Smooth muscle cell of the brain vasculature (primary cell): Measurements from ENCODE around the gene TULP3.
"Not testable (repeated sequence)": the region's sequence is repeated elsewhere in the genome, so short reads cannot be mapped to it uniquely, and the experiment has no call there.

Experiments
- DNase-seq: peaks from one replicate; pipeline ENCODE4 v3.0.0-alpha.2; 2012; ENCODE audit warnings: low read depth, low spot score

Gene TULP3, protein sequence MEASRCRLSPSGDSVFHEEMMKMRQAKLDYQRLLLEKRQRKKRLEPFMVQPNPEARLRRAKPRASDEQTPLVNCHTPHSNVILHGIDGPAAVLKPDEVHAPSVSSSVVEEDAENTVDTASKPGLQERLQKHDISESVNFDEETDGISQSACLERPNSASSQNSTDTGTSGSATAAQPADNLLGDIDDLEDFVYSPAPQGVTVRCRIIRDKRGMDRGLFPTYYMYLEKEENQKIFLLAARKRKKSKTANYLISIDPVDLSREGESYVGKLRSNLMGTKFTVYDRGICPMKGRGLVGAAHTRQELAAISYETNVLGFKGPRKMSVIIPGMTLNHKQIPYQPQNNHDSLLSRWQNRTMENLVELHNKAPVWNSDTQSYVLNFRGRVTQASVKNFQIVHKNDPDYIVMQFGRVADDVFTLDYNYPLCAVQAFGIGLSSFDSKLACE

DNA sequence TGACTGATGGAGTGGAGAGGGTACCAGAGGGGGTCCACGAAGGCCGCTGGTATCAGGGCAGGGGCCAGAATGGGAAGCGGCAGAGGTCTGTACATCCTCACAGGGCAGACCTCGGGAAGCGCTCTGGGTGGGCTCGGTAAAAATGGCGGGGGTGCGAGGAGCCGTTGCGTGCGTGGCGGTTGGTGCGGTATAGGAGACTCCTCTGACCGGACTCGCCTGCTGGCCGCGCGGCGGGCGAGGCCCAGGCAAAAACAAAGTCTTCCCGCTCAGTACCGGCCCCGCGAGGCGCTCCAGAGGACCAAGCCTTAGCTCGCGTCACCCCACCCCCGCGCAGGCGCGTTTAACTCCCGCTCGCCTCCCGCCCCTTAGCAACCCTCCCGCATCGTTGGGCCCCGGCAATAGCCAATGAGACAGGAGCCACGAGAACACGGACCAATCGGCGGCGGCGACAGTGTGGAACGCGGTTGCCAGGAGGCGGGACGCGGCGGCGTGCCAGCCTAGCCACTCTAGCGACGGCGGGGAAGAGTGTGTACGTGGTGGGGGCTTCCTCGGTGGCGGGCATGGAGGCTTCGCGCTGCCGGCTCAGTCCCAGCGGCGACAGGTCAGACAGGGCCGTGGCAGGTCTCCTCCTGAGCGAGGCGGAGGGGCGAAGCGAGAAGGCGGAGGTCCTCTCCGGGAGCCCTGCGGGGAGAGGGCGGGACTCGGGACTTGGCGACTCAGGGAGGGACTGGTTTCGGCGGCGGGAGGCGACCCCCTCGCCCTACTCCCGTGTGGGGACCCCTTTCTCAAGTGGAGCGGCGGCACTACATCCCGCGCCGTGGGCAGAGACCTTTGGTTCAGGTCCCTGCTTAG is at the start of gene TULP3:
Gene TULP3, plus strand, starts transcription at position 504 of the 852 bp plus-strand sequence. Its CDS starts 57 bp downstream, at position 561.
- DNase-seq: peak; percentile 97

GRCh38 chr12:2841056-2841650 is 49.5 kb upstream of the TULP3 start:
- no peak for DNase-seq

DNA sequence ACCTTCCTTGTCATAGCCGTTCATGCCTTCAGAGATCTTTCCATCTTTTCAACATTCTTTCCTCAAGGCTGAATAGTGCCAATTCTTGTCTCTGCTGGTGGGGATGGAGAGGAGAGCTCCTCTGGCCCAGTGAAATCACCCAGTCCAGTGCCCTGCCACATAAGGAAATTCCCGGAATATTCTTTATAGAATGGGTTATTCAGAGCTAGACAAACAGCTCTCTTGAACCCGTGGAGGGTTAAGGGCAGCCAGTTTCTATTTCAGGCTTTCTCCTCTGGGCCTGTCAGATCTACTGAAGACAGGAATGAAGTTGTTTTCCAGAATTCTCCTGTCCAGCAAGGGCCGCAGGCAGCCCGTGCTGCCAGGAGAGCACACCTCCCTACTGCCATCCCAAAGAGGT is 47.7 kb upstream of the TULP3 start:
- DNase-seq: no peak

DNA sequence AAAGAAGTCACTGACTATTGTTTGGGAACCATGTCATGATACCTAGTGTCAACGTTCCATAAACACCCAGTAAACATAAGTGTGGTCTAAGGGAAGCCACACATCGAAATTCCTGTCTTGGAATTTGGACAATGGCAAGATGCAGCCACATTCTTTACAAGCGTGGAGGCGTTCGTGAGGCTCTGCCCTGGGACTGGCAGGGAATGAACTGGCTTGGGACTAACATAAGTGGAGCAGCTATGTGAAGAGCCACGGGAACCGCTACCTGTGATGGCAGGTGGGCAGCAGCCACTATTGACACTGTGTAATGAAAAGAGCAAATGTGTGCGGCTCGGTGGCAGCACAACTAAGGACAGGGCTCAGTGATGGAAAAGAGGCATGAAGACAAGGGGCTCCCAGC is 45.9 kb upstream of the TULP3 start:
- no peak for DNase-seq

- DNase-seq: no peak
Measured at GRCh38 chr12:2845280-2845679, 45.4 kb upstream of the TULP3 start.

- no peak for DNase-seq
Measured at GRCh38 chr12:2851931-2852330, 38.8 kb upstream of the TULP3 start.

DNA sequence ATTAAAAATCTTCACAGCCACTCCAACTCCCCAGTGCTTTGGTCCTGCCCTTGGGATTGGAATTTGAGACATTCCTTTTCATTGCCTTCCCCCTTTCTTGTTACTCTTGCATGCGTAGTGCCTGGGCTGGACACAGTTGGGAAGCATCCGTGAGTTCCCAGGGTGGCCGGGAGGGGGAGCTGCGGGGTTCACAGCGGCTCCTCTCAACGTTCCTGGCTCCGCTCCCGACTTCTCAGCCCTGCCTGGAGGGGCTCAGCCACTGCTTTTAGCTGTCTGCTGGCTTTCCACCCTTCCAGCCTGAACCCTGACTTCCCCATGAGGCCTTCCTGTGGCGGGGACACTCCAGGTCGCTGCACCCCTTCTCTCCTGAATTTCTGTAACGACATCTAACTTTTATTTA is 37.1 kb upstream of the TULP3 start:
- DNase-seq: no peak

DNA sequence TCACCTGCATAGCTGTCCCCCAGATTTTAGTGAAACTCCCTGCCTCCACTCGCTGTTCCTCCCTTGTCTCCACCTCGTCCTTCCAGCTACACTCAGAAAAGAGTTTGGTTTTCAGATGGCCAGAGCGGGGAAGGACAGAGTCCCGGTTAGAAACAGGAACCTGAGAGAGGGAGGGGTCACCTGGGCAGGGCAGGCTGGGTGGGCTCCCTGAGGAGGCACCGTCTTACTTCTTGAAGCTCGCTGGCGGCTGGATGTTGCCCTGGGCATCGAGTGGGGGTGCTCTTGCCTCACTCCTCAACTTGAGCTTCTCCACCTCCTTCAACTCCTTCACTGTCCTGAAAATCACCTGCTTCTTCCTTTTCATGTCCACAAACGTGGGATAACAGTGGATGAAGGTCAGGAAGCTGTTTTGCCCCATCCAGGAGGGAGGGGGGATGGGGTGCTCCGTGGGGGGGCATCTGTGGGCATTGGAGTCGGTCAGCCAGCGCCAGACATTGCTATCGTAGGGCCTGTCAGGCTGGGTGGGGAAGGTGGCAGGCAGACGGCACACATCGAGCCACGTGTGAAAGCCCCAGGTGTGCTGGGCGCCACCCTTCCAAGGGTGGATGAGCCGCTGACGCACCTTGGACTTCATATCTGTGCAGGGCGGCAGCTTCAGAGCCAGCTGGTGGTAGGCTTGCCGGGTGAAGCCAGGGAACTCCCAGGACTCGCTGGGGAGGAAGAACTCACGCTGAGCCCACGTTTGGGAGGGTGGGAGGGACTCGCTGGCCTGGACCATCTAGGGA is 35.8 kb upstream of the TULP3 start:
- no peak for DNase-seq

DNA sequence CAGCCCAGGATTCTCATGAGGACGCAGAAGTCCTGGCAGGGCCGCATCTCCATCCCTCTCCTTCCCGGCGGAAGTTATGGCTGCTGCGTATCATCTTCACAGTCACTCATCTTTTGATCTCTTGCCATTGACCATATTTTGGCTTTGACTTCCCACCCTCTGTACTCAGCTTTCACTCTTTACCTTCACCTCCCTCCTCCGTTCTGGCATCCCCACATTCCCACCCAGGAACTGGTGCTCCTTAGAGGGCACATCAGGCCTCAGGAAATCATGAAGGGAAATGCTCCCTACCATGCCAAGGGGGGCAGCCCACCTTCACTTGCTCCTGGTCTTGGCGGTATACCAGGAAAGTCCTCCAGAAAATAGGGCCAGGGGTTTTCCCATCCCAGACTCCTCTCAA is 35.1 kb upstream of the TULP3 start:
- no peak for DNase-seq

GRCh38 chr12:2856051-2856450 is 34.6 kb upstream of the TULP3 start:
- no peak for DNase-seq

GRCh38 chr12:2857021-2857431 is 33.7 kb upstream of the TULP3 start, which contains the start of gene TEX52:
TEX52 (minus strand) TSS chr12:2857039; CDS start chr12:2857026, 13 bp downstream.
- no peak for DNase-seq

- DNase-seq: no peak
Measured at GRCh38 chr12:2857576-2857975, 33.1 kb upstream of the TULP3 start.

GRCh38 chr12:2858334-2858733 is 32.4 kb upstream of the TULP3 start:
- no peak for DNase-seq

- no peak for DNase-seq
Measured at GRCh38 chr12:2858944-2859421, 31.7 kb upstream of the TULP3 start.

DNA sequence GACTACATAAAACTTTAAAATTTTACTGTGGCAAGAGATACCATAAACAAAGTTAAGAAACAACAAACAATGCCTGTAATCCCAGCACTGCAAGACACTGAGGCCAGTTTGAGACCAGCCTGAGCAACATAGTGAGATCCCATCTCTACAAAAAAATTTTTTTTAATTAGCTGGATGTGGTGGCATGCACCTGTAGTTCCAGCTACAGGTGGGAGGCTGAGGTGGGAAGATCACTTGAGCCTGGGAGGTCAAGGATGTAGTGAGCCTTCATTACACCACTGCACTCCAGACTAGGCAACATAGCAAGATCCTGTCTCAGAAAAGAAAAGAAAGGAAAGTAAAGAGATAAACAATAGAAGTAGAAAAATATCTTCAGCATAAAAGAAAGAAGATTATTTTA is 30.5 kb upstream of the TULP3 start:
- no peak for DNase-seq

DNA sequence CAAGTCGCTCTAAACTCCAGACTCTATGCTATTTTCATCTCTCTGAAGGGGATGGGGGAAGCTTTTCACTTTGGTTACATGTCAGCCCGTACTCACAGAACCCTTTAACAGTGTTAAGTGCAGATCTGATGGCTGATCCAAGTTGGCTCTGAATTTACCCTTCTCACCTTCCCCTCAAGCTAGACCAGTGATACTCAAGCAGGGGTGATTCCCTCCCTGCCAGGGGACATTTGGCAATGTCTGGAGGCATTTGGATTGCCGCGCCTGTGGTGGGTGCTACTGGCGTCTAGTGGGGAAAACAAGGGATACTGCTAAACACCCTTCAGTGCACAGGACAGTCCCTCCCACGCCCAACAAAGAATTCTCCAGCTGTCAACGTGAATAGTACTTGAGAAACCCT is 27.8 kb upstream of the TULP3 start:
- no peak for DNase-seq

DNA sequence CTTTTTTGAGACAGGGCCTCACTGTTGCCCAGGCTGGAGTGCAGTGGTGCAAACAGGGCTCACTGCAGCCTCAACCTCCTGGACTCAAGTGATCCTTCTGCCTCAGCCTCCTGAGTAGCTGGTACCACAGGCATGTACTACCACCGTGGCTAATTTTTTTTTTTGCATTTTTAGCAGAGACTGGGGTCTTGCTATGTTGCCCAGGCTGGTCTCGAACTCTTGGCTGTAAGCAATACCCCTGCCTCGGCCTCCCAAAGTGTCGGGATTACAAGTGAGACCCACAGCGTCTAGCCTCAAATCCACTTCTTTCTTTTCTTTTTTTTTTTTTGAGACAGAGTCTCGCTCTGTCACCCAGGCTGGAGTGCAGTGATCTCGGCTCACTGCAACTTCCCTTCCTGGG is 27.3 kb upstream of the TULP3 start:
- not testable (repeated sequence) for DNase-seq

GRCh38 chr12:2864198-2864597 is 26.5 kb upstream of the TULP3 start:
- no peak for DNase-seq

DNA sequence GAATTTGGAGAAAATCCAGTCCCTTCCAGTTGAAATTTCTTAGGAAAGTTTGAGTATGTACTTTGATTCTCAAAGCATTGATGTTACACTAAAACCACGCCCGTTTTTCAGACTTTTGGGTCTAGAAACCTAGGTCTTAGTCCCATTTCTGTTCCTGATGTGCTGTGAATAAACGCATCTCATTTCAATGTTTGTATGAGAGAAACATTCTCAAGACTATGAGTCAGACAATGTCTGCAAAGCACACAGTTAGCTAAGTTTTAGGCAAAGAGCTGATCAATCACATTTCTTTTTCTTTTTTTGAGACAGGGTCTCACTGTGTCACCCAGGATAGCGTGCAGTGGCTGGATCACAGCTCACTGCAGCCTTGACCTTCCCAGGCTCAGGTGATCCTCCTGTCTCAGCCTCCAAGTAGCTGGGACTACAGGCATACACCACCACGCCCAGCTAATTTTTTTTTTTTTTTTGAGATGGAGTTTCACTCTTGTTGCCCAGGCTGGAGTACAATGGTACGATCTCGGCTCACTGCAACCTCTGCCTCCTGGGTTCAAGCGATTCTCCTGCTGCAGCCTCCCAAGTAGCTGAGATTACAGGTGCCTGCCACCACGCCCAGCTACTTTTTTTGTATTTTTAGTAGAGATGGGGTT is 21.6 kb upstream of the TULP3 start:
- DNase-seq: not testable (repeated sequence)

- no peak for DNase-seq
Measured at GRCh38 chr12:2876431-2877046, 14.2 kb upstream of the TULP3 start.
